Measurements from ENCODE around the gene MANBA.

MANBA gene

GRCh38 chr4:102637391-102637790 lies 123.4 kb downstream of the MANBA start:
- no peak for DNase-seq (ENCODE audit: extremely low spot score)
- no peak for TF ChIP-seq CTCF (IDR thresholded peaks at IDR 0.05; ENCODE audit: control extremely low read depth, extremely low read depth, low read depth, missing control alignments)
- ChIA-PET CTCF (interaction anchor here (1.2 to 1.6 kb wide), 3 partner anchors 9 to 24 kb away, joined by 3 to 4 read pairs (median 3); no protein-coding TSS in a partner anchor), POLR2A (no interaction called here)

GRCh38 chr4:102633100-102633499 lies 127.7 kb downstream of the MANBA start:
- ChIA-PET CTCF (interaction anchor here (1.0 to 3.1 kb wide), 7 partner anchors 8 to 187 kb away, joined by 3 to 13 read pairs (median 4); no protein-coding TSS in a partner anchor), POLR2A (no interaction called here)
- no peak for DNase-seq (ENCODE audit: extremely low spot score)
- TF ChIP-seq CTCF (IDR thresholded peaks at IDR 0.05; ENCODE audit: control extremely low read depth, extremely low read depth, low read depth, missing control alignments) = no peak

- ChIA-PET POLR2A (no interaction called here), CTCF (interaction anchor here (1.0 to 3.1 kb wide), 8 partner anchors 7 to 389 kb away, joined by 3 to 13 read pairs (median 3); no protein-coding TSS in a partner anchor)
- no peak for DNase-seq (ENCODE audit: extremely low spot score)
- TF ChIP-seq CTCF (IDR thresholded peaks at IDR 0.05; ENCODE audit: control extremely low read depth, extremely low read depth, low read depth, missing control alignments) = no peak
These were observed 128.3 kb downstream of the MANBA start for GRCh38 chr4:102632241-102633065.

- ChIA-PET POLR2A (no interaction called here), CTCF (interaction anchor here (1.0 to 3.1 kb wide), 3 partner anchors 11 to 390 kb away, joined by 3 to 13 read pairs (median 3); no protein-coding TSS in a partner anchor)
- no peak for DNase-seq (ENCODE audit: extremely low spot score)
- no peak for TF ChIP-seq CTCF (IDR thresholded peaks at IDR 0.05; ENCODE audit: control extremely low read depth, extremely low read depth, low read depth, missing control alignments)
These were observed 129.2 kb downstream of the MANBA start for GRCh38 chr4:102631616-102632015.

- ChIA-PET POLR2A (no interaction called here), CTCF (interaction anchor here (1.4 kb wide), 1 partner anchor 9 kb away, joined by 7 read pairs; no protein-coding TSS in a partner anchor)
- TF ChIP-seq CTCF (IDR thresholded peaks at IDR 0.05; ENCODE audit: control extremely low read depth, extremely low read depth, low read depth, missing control alignments) = no peak
- no peak for DNase-seq (ENCODE audit: extremely low spot score)
These were observed 131.1 kb downstream of the MANBA start for GRCh38 chr4:102629673-102630072.

- no peak for TF ChIP-seq CTCF (IDR thresholded peaks at IDR 0.05; ENCODE audit: control extremely low read depth, extremely low read depth, low read depth, missing control alignments)
- CTCF ChIA-PET = interaction anchor here (1.0 to 1.6 kb wide), 6 partner anchors 9 to 472 kb away, joined by 3 to 4 read pairs (median 3); no protein-coding TSS in a partner anchor
- POLR2A ChIA-PET = no interaction called here
- peak; percentile 31 for DNase-seq (ENCODE audit: extremely low spot score)
These were observed 132.8 kb downstream of the MANBA start for GRCh38 chr4:102627831-102628523.

Data from GM10248 (cell line).